ENCODE data around the gene RASA1.

The RASA1 gene

GRCh38 chr5:87307796-87308423, 40.2 kb downstream of the RASA1 start:
- Histone ChIP-seq H3K4me3 (replicated peaks; ENCODE audit: low read depth, low read length) (no peak overlapping the region), H3K36me3 (ENCODE audit: control insufficient read depth, insufficient read depth, low read length) (peaks cover 3% of the 10 kb centered on the region; the same call in 1 of the 2 replicates), H3K27me3 (replicated peaks; ENCODE audit: control insufficient read depth, insufficient read depth, low read length) (no peaks in the 10 kb centered on the region)
- DNase-seq (ENCODE audit: extremely low read depth, insufficient read length) = peak; percentile 24
- no peak for TF ChIP-seq CTCF (IDR thresholded peaks at IDR 0.05; ENCODE audit: insufficient read depth, low read length, poor library complexity, severe bottlenecking)

- Histone ChIP-seq H3K4me3 (replicated peaks; ENCODE audit: low read depth, low read length) (no peak overlapping the region), H3K27me3 (replicated peaks; ENCODE audit: control insufficient read depth, insufficient read depth, low read length) (no peaks in the 10 kb centered on the region), H3K36me3 (ENCODE audit: control insufficient read depth, insufficient read depth, low read length) (no peaks in the 10 kb centered on the region; the same call in 1 of the 2 replicates)
- TF ChIP-seq CTCF (IDR thresholded peaks at IDR 0.05; ENCODE audit: insufficient read depth, low read length, poor library complexity, severe bottlenecking) = no peak
- no peak for DNase-seq (ENCODE audit: extremely low read depth, insufficient read length)
Observed at GRCh38 chr5:87311405-87312279, 44.0 kb downstream of the RASA1 start.

GRCh38 chr5:87313216-87313615, 45.5 kb downstream of the RASA1 start:
- no peaks in the 10 kb centered on the region for H3K27me3 ChIP-seq (replicated peaks; ENCODE audit: control insufficient read depth, insufficient read depth, low read length)
- TF ChIP-seq CTCF (IDR thresholded peaks at IDR 0.05; ENCODE audit: insufficient read depth, low read length, poor library complexity, severe bottlenecking) = no peak
- DNase-seq (ENCODE audit: extremely low read depth, insufficient read length) = no peak
- H3K36me3 ChIP-seq (ENCODE audit: control insufficient read depth, insufficient read depth, low read length) = no peaks in the 10 kb centered on the region; the same call in 1 of the 2 replicates
- no peak overlapping the region for H3K4me3 ChIP-seq (replicated peaks; ENCODE audit: low read depth, low read length)

- Histone ChIP-seq H3K27me3 (replicated peaks; ENCODE audit: control insufficient read depth, insufficient read depth, low read length) (no peaks in the 10 kb centered on the region), H3K4me3 (replicated peaks; ENCODE audit: low read depth, low read length) (no peak overlapping the region), H3K36me3 (ENCODE audit: control insufficient read depth, insufficient read depth, low read length) (peaks cover 1% of the 10 kb centered on the region; the same call in 1 of the 2 replicates)
- TF ChIP-seq CTCF (IDR thresholded peaks at IDR 0.05; ENCODE audit: insufficient read depth, low read length, poor library complexity, severe bottlenecking) = no peak
- no peak for DNase-seq (ENCODE audit: extremely low read depth, insufficient read length)
Observed at GRCh38 chr5:87319469-87319868, 51.8 kb downstream of the RASA1 start.

GRCh38 chr5:87321605-87322004, 53.9 kb downstream of the RASA1 start:
- TF ChIP-seq CTCF (IDR thresholded peaks at IDR 0.05; ENCODE audit: insufficient read depth, low read length, poor library complexity, severe bottlenecking) = no peak
- H3K27me3 ChIP-seq (replicated peaks; ENCODE audit: control insufficient read depth, insufficient read depth, low read length) = no peaks in the 10 kb centered on the region
- DNase-seq (ENCODE audit: extremely low read depth, insufficient read length) = no peak

More at GRCh38 chr5:87321605-87322004, 53.9 kb downstream of the RASA1 start:
- Histone ChIP-seq H3K4me3 (replicated peaks; ENCODE audit: low read depth, low read length) (no peak overlapping the region), H3K36me3 (ENCODE audit: control insufficient read depth, insufficient read depth, low read length) (peaks cover 1% of the 10 kb centered on the region; the same call in 1 of the 2 replicates)

All from GM06990 (cell line).